Measurements from ENCODE around the gene FAM110C. TPM values are rescaled to one million over a fixed set of nuclear protein-coding genes. Genes with fewer than 3 reads are reported as not detected.

The FAM110C gene
- not detected in 2 replicates for total RNA-seq

GRCh38 chr2:46471-47345 is at the start of gene FAM110C:
TSS of gene FAM110C (minus strand) at chr2:46505. CDS start at chr2:46385, 120 bp downstream.

Other genes with a start within 250 kb of the FAM110C start
- 9.6 and 11.1 TPM in 2 replicates for gene SH3YL1, start 217.5 kb upstream of the FAM110C start, total RNA-seq
- gene ACP1, start 218.4 kb upstream of the FAM110C start, total RNA-seq = 80.3 and 85.0 TPM in 2 replicates
- gene ALKAL2, start 241.6 kb upstream of the FAM110C start, total RNA-seq = not detected in 2 replicates